ENCODE results near the gene KCND1. TPM values are rescaled to one million over a fixed set of nuclear protein-coding genes. Genes with fewer than 3 reads are reported as not detected.
A peak's percentile ranks its signal among the peaks of the same experiment; 100 is the strongest.

Gene KCND1
- polyA plus RNA-seq, 4 donors = 2.5 to 4.1 (median 2.9) TPM

GRCh38 chrX:48975541-48975940 is 3.9 kb upstream of the KCND1 start:
- no peak for DNase-seq (ENCODE audit: low read depth in 4 of 4, low spot score in 3 of 4)

DNA sequence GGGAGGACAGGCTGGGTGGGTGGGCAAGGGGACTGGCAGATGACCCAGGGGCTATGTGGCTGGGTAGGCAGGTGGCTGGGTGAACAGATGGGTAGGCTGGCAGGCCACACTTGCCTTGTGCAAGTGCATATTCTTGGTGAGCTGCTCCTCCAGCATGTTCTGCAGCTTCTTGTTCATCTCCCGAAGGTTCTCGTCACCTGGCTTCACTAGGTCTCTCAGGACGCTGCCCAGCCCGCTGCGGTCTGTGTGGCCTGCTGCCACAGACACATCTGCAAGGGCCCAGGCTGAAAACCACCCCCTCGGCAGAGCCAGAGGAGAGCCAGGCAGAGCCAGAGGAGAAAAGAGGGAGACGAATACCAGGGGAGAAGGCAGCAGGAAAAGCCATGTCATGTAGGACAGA is 3.4 kb upstream of the KCND1 start:
- no peak for DNase-seq (ENCODE audit: low read depth in 4 of 4, low spot score in 3 of 4)

GRCh38 chrX:48974574-48974973 is 2.9 kb upstream of the KCND1 start:
- no peak for DNase-seq (ENCODE audit: low read depth in 4 of 4, low spot score in 3 of 4)

- DNase-seq (ENCODE audit: low read depth in 4 of 4, low spot score in 3 of 4) = no peak
Observed at GRCh38 chrX:48974033-48974432, 2.4 kb upstream of the KCND1 start.

GRCh38 chrX:48972220-48973164 is 848 bp upstream of the KCND1 start:
- no peak for DNase-seq (ENCODE audit: low read depth in 4 of 4, low spot score in 3 of 4)

DNA sequence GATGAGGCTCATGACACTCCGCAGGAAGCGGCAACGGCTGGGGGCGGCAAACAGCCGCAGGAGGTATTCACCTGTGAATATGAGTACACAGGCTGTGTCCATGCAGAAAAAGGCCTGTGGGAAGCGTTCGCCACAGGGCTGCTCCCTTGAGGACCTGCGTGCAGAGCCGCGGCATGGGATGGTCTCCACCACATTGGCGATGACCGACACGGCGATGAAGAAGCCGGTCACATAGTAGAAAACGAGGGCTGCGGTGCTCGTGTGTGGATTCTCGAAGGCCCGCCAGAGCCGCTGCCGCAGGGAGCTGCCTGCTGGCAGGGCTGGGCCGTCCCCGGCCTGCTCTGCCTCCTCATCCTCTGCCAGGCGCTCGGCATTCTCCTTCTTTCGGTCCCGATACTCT is 2.2 kb downstream of the KCND1 start:
- no peak for DNase-seq (ENCODE audit: low read depth in 4 of 4, low spot score in 3 of 4)

DNA sequence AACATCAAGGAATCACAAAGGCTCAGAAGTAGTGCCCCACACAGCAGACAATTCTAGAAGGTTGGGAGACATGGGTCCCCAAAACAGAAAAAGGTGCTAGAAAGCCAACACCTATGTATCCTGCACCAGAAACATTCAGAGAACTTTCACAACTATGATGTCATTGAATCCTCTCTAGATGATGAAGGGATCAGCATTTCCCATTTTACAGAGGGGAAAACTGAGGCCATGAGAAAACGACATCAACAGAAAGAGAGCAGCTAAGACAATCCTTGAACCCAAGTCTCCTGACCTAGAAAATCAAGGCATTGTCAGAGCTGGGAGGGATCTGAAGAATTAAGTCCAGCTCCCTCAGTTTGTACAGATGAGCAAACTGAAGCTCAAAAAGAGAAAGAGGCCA is 3.3 kb downstream of the KCND1 start:
- no peak for DNase-seq (ENCODE audit: low read depth in 4 of 4, low spot score in 3 of 4)

DNA sequence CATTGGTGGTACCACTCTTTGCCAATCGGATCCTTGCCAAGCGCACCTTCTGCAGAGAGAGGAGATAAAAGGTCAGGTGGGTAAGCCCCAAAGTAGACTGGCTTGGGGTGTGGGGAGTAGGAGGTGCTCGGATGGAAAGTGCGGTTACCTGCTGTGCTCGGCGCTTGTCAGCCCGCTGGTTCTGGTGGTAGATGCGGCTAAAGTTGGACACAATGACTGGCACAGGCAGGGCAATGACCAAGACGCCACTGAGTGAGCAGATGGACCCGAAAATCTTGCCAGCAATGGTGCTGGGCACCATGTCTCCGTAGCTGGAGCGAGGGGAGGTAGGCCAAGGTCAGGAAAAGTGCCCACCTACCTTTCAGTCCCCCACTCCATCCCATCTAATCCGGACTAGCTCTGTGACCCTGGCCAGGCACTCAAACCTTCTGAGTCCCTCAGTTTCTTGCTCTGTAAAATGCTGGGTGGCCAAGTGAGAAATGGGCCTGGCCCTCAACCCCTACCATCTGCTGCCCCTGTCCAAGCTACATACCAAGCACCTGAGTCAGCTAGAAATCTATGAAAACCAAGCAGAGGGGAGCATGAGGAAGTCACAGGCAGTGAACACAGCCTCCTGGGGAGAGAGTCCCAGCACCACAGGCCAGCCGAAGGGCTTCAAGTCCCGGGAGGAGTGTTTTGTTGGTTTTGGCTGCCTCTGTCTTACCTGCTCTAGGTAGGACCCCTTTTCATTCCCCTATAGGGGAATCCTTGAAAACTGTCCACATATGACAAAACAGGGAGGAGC is 4.7 kb downstream of the KCND1 start:
- DNase-seq (ENCODE audit: low read depth in 4 of 4, low spot score in 3 of 4) = no peak

GRCh38 chrX:48965959-48966358 is 5.7 kb downstream of the KCND1 start:
- no peak for DNase-seq (ENCODE audit: low read depth in 4 of 4, low spot score in 3 of 4)

DNA sequence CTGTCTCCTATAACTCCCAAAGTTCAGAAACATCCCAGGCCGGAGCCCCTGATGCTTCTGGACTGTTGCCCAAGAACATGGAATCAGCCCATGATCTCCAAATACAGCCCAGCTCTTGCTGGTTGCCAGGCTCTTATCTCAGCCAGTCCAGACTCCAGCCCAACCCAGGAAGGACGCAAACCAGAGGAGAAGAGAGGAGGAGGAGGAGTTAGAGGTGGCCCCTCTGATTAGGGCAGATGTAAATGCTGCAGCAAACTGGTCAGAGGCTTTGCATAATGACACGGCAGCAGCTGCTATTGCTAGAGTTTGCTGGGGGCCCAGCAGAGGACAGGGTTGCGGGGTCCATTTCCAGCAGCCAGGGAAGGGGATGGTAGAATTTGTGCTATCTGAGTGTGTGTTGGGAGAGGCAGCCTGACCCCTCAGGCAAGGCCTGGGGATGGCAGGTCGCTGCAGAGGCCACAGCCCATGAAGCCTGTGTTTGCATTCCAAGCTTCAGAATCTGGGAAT is 10.0 kb downstream of the KCND1 start:
- DNase-seq (ENCODE audit: low read depth in 4 of 4, low spot score in 3 of 4) = no peak

- DNase-seq (ENCODE audit: low read depth in 4 of 4, low spot score in 3 of 4) = no peak
Observed at GRCh38 chrX:48960291-48960690, 11.4 kb downstream of the KCND1 start.

DNA sequence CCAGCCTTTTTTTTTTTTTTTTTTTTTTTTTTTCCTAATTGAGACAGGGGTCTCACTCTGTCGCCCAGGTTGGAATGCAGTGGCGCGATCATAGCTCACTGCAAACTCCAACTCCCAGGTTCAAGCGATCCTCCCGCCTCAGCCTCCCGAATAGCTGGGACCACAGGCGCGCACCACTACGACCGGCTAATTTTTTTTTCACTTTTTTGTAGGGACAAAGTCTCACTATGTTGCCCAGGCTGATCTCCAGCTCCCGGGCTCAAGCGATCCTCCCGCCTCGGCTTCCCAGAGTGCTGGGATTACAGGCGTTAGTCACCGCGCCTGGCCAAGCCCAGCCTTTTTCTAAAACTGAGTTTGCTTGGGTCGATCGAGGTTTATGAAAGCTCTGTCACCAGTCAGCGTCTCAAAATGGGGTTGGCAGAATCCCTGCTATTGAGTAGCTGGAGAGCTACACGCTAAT is 13.0 kb downstream of the KCND1 start:
- DNase-seq (ENCODE audit: low read depth in 4 of 4, low spot score in 3 of 4) = no peak

DNA sequence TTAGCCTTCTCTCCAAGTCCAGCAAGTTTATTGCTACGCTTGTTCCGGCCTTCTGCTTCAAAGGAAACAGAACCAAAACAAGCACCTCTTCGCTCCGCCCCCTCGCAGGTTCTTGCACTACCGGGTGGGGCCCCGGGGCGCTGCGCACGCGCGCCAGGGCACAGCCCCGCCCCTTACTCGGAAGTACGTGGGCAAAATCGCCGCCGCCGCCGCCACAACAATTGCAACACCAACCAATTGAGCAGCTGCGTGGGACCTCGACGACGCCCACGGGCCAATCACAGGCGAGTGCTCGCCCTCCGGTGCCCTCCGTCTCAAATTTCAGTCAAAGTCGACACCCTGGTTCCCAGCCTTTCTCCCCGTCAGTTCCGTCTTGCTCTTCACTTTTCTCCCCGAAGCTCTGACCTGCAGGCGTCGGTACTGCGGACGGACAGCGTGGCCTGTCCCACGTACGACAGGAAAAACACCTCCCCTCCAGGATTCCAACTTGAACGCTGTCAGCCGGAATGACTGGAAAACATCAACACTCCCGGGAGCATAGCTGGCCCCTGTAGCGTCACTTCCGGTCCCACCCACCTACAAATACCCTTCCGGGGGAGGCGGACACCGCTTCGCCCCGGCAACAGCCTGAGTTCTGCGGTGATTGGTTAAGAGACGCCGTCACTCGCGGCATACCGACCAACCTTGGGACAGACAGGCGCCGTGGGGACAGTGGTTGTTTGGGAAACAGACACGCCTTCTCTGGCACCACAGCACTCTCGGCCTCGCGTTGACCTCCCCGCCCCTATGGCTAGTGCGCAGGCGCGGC is 13.6 kb downstream of the KCND1 start:
- DNase-seq (ENCODE audit: low read depth in 4 of 4, low spot score in 3 of 4) = peak; percentile 89 to 92 (median 91)

DNA sequence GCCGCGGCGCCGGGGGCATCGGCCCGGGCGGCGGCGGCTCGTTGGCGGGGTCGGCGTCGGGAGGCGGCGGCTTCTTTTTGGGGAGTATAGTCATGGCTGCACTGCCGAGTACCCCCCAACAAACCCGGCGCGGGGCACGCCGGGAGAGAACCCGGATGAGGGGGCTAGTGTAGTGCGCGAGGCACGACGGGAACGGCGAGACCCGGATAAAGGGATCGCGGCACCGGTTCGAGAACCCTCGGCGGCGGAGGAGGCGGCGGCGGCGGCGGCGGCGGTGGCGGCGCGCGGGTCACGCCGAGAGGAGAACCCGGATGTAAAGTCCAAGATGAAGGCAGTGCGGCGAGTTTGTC is 14.2 kb downstream of the KCND1 start, which contains the start of gene OTUD5:
OTUD5 (minus strand) TSS at position 131 of the 350 bp plus-strand sequence; CDS start at position 94, 37 bp downstream.
- peak in 1 of 4 donors; percentile 24 for DNase-seq (ENCODE audit: low read depth in 4 of 4, low spot score in 3 of 4)

GRCh38 chrX:48956728-48957414 is 14.8 kb downstream of the KCND1 start:
- DNase-seq (ENCODE audit: low read depth in 4 of 4, low spot score in 3 of 4) = no peak

DNA sequence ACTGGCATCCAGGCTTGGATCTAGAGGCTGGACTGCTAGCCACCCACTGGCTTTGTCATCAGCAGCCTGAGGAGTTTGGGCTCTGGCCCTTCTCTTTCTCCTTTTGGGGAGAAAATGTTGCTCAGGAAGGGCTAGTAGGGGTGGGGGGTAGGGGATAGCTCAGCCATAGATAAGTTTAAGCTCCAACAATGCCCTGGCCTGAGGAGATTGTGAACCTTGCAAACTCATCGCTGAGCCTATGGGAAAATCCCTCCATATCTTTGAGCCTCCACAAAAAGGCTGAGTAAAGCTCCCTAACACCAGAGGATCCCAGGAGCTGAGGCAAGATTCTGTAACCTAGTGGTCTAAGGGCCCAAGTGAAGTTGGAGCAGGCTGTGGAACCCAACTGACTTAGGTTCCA is 23.1 kb downstream of the KCND1 start:
- DNase-seq (ENCODE audit: low read depth in 4 of 4, low spot score in 3 of 4) = no peak

GRCh38 chrX:48945517-48946348 is 25.9 kb downstream of the KCND1 start:
- DNase-seq (ENCODE audit: low read depth in 4 of 4, low spot score in 3 of 4) = peak in 1 of 4 donors; percentile 5

DNA sequence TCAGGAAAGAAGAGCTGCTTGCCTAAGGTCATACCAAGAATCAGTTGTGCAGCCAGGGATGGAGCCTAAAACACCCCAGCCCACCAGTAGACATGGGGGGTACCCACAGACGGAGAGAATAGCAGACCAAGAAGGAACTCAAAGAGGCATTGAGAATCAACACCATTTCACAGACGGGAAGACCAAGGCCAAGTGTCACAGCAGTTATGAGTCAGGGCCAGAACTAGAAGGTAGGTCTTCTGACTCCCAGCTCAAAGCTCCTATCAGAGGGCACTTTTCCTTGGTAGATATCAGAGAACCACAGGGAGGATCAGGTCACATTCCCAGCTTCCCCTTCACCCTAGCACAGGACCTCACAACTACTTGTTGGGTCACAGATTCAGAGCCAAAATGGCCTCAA is 28.7 kb downstream of the KCND1 start:
- no peak for DNase-seq (ENCODE audit: low read depth in 4 of 4, low spot score in 3 of 4)

DNA sequence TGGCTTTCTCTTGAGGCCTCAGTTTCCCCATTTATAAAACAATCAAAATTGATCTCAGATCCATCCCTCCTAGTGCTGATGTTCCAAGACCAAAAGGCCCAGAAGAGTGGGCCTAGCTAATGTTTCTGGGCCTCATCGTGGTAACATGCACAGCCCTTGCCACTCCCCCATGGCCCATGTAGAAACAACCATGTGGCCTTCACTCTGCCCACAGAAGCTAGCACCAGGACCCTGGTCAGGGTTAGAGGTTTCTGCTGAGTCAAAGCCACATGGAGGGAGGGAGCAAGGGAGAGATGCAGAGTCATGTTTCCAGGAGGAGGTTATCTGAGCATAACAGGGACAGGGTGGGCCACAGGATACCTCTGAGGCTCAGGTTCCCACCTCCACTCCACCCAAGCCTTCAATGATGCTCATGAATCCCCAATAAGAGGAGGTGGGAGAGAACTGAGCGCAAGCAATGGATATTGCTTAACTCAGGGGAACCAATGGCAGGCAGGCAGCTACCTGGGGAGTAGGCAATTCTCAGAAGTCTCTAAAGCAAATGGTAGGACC is 31.2 kb downstream of the KCND1 start:
- no peak for DNase-seq (ENCODE audit: low read depth in 4 of 4, low spot score in 3 of 4)
